GM23338 (cell line): ENCODE results near the gene FRA10AC1. TPM values are rescaled to one million over a fixed set of nuclear protein-coding genes. Genes with fewer than 3 reads are reported as not detected.

Source experiments
- ATAC-seq: fragments of 200-7000 bp; cut with Tn5 transposase; 3 replicates; pipeline ENCODE4 v1.9.1; 2020
- DNase-seq: peaks from one replicate; pipeline ENCODE4 v3.0.0-alpha.2; 2015; ENCODE audit warnings: low spot score
- H2AFZ ChIP-seq: fragments of 200-600 bp; sonication (generic); 2 replicates; pipeline ENCODE4 v1.8.0; 2016; ENCODE audit warnings: antibody characterized with exemption, mild to moderate bottlenecking, moderate library complexity
- H3F3A ChIP-seq: fragments of 200-600 bp; sonication (generic); replicated peaks from 2 replicates; pipeline ENCODE4 v1.8.0; 2017; ENCODE audit warnings: antibody characterized with exemption, mixed run types, low read depth
- H3K27ac ChIP-seq: fragments of 200-600 bp; sonication (generic); 2 replicates; pipeline ENCODE4 v1.6.1; 2016; ENCODE audit warnings: low read depth
- H3K27me3 ChIP-seq: fragments of 200-600 bp; sonication (generic); 2 replicates; pipeline ENCODE4 v1.8.0; 2016; ENCODE audit warnings: mild to moderate bottlenecking, mixed run types, moderate library complexity; ENCODE audit not compliant: insufficient read depth
- H3K36me3 ChIP-seq: fragments of 200-600 bp; sonication (generic); 2 replicates; pipeline ENCODE4 v1.8.0; 2016; ENCODE audit warnings: mild to moderate bottlenecking; ENCODE audit not compliant: insufficient read depth
- H3K4me1 ChIP-seq: fragments of 200-600 bp; sonication (generic); 2 replicates; pipeline ENCODE4 v1.8.0; 2016; ENCODE audit warnings: mild to moderate bottlenecking, moderate library complexity; ENCODE audit not compliant: insufficient read depth
- H3K4me2 ChIP-seq: fragments of 200-600 bp; sonication (generic); 2 replicates; pipeline ENCODE4 v1.7.1; 2017; ENCODE audit warnings: mixed run types
- H3K4me3 ChIP-seq: fragments of 200-600 bp; sonication (generic); 2 replicates; pipeline ENCODE4 v1.6.1; 2016; ENCODE audit warnings: mixed run types
- H3K79me2 ChIP-seq: fragments of 200-600 bp; sonication (generic); replicated peaks from 2 replicates; pipeline ENCODE4 v1.8.0; 2017; ENCODE audit warnings: mild to moderate bottlenecking; ENCODE audit not compliant: insufficient read depth
- H3K9me2 ChIP-seq: fragments of 200-600 bp; sonication (generic); 2 replicates; pipeline ENCODE4 v1.8.0; 2017; ENCODE audit not compliant: insufficient read depth
- H4K20me1 ChIP-seq: fragments of 200-600 bp; sonication (generic); replicated peaks from 2 replicates; pipeline ENCODE4 v1.8.0; 2017; ENCODE audit warnings: mild to moderate bottlenecking; ENCODE audit not compliant: insufficient read depth
- H3K27ac Mint-ChIP-seq: 2 replicates; pipeline ENCODE4 v1.8.0; 2020; ENCODE audit warnings: inconsistent platforms, mild to moderate bottlenecking, moderate library complexity, mixed read lengths
- H3K27me3 Mint-ChIP-seq: 3 replicates; pipeline ENCODE4 v1.8.0; 2022; ENCODE audit warnings: low read depth, mild to moderate bottlenecking, moderate library complexity, mixed read lengths, inconsistent platforms; ENCODE audit not compliant: insufficient read depth, poor library complexity
- H3K36me3 Mint-ChIP-seq: 3 replicates; pipeline ENCODE4 v1.8.0; 2021; ENCODE audit warnings: low read depth, mild to moderate bottlenecking, inconsistent platforms, moderate library complexity, mixed read lengths
- H3K4me1 Mint-ChIP-seq: 3 replicates; pipeline ENCODE4 v1.8.0; 2020; ENCODE audit warnings: mild to moderate bottlenecking, inconsistent platforms, mixed read lengths
- H3K4me3 Mint-ChIP-seq: 3 replicates; pipeline ENCODE4 v1.8.0; 2021; ENCODE audit warnings: moderate library complexity, mild to moderate bottlenecking, inconsistent platforms, mixed read lengths
- H3K9me3 Mint-ChIP-seq: 3 replicates; pipeline ENCODE4 v1.8.0; 2020; ENCODE audit warnings: moderate library complexity, mild to moderate bottlenecking, inconsistent platforms, mixed read lengths
- CREB1 ChIP-seq: fragments of 250-450 bp; sonication (Bioruptor Pico); IDR thresholded peaks from 2 replicates; pipeline ENCODE4 v1.5.0; 2020; ENCODE audit warnings: low read depth, mild to moderate bottlenecking, moderate library complexity
- EZH2 ChIP-seq: fragments of 200-600 bp; sonication (generic); IDR thresholded peaks from one replicate; pipeline ENCODE4 v1.8.0; 2017; ENCODE audit warnings: antibody characterized with exemption, mild to moderate bottlenecking, low read depth; ENCODE audit not compliant: unreplicated experiment
- EZH2phosphoT487 ChIP-seq: fragments of 200-600 bp; sonication (generic); IDR thresholded peaks from one replicate; pipeline ENCODE4 v1.8.1; 2018; ENCODE audit warnings: antibody characterized with exemption; ENCODE audit not compliant: unreplicated experiment
- JUNB ChIP-seq: IDR thresholded peaks from one replicate; pipeline ENCODE4 v1.6.1; 2016; ENCODE audit warnings: antibody characterized with exemption; ENCODE audit not compliant: unreplicated experiment
- NANOG ChIP-seq: IDR thresholded peaks from 2 replicates; pipeline ENCODE4 v1.6.1; 2016; ENCODE audit warnings: antibody characterized with exemption, borderline replicate concordance
- POLR2AphosphoS5 ChIP-seq: IDR thresholded peaks from 2 replicates; pipeline ENCODE4 v1.6.1; 2016; ENCODE audit warnings: antibody characterized with exemption, low read depth
- STAT1 ChIP-seq: IDR thresholded peaks from one replicate; pipeline ENCODE4 v1.6.1; 2016; ENCODE audit warnings: antibody characterized with exemption; ENCODE audit not compliant: unreplicated experiment
- ZNF114 ChIP-seq: fragments of 250-450 bp; sonication (Bioruptor Pico); IDR thresholded peaks from 2 replicates; pipeline ENCODE4 v1.5.0; 2020; ENCODE audit warnings: mild to moderate bottlenecking, moderate library complexity
- ZNF331 ChIP-seq: fragments of 250-450 bp; sonication (Bioruptor Pico); IDR thresholded peaks from 2 replicates; pipeline ENCODE4 v1.5.0; 2020; ENCODE audit warnings: low read depth, mild to moderate bottlenecking, moderate library complexity
- polyA plus RNA-seq: library from polyadenylated mRNA; unstranded; fragments of >200 nt; fragmentation: Nextera tagmentation; extraction: Ambion mirVana; gene quantifications from 2 replicates; pipeline ENCODE4 v1.2.1, GENCODE V29; 2016
- total RNA-seq: library from RNA; depleted of rRNA; stranded (reverse); fragments of >200 nt; shearing (Covaris generic); gene quantifications from 2 replicates; pipeline ENCODE4 v1.2.3, GENCODE V29; 2014
- TF ChIP-seq, protein P1 (sequence below): IDR thresholded peaks from one replicate; pipeline ENCODE4 v1.6.1; 2018; ENCODE audit warnings: antibody characterized with exemption; ENCODE audit not compliant: unreplicated experiment
- TF ChIP-seq, protein P2 (sequence below): fragments of 250-450 bp; sonication (Bioruptor Pico); IDR thresholded peaks from 2 replicates; pipeline ENCODE4 v1.5.0; 2020; ENCODE audit warnings: mild to moderate bottlenecking, moderate library complexity
- TF ChIP-seq, protein P3 (sequence below), 2 experiments: fragments of 200-600 bp in 1 of 2; sonication (generic) in 1 of 2; conservative IDR thresholded peaks; 2 replicates each; pipeline versions ENCODE4 v1.5.1 to v1.6.1; 2016 to 2017; ENCODE audit warnings: antibody characterized with exemption in 2 of 2, low read depth in 2 of 2, mild to moderate bottlenecking in 2 of 2, moderate library complexity in 1 of 2
- TF ChIP-seq, protein P4 (sequence below): IDR thresholded peaks from 2 replicates; pipeline ENCODE4 v1.6.1; 2016; ENCODE audit warnings: antibody characterized with exemption

Gene FRA10AC1
- total and polyA plus RNA-seq, 2 experiments from 2014 or later = 35.4 to 51.5 TPM

DNA sequence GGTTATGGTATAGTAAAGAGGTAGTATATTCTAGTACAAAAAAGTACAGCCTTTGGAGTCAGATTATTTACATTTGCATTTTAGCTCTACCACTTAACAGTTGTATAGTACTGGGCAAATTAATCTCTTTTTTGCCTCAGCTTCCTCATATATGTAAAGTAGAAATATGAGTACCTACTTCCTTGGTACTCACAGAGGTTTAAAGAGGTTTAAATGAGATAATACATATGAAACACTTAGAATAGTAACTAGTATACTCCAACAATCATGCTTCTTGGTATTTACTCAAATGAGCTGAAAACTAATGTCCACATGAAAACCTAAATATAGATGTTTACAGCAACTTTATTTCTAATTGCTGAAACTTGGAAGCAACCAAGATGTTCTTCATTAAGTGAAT, 14.7 kb downstream of the FRA10AC1 start:
- Histone ChIP-seq H3K9me2 (no peaks in the 10 kb centered on the region), H3K27me3 (no peaks in the 10 kb centered on the region), H4K20me1 (no peaks in the 10 kb centered on the region), H3K79me2 (no peaks in the 10 kb centered on the region), H3K4me1 (peaks cover 14% of the 10 kb centered on the region), H3K27ac (no peak overlapping the region), H3K4me3 (no peak overlapping the region), H3K4me2 (no peak overlapping the region), H3F3A (no peaks in the 10 kb centered on the region), H3K36me3 (peaks cover 15% of the 10 kb centered on the region; the same call in 1 of the 2 replicates), H2AFZ (no peak overlapping the region)
- H3K9me3 Mint-ChIP-seq = no peaks in the 10 kb centered on the region
- H3K4me3 Mint-ChIP-seq = no peak overlapping the region
- peaks cover 3% of the 10 kb centered on the region; the same call in 2 of the 3 replicates for H3K36me3 Mint-ChIP-seq
- no peak overlapping the region for H3K27ac Mint-ChIP-seq
- TF ChIP-seq ZNF331 (CRISPR knock-in tag) (no peak), STAT1 (no peak), EZH2phosphoT487 (no peak), NANOG (no peak), CREB1 (CRISPR knock-in tag) (no peak), POLR2AphosphoS5 (no peak), JUNB (no peak), ZNF114 (CRISPR knock-in tag) (no peak), EZH2 (no peak)
- TF ChIP-seq, protein P1, sequence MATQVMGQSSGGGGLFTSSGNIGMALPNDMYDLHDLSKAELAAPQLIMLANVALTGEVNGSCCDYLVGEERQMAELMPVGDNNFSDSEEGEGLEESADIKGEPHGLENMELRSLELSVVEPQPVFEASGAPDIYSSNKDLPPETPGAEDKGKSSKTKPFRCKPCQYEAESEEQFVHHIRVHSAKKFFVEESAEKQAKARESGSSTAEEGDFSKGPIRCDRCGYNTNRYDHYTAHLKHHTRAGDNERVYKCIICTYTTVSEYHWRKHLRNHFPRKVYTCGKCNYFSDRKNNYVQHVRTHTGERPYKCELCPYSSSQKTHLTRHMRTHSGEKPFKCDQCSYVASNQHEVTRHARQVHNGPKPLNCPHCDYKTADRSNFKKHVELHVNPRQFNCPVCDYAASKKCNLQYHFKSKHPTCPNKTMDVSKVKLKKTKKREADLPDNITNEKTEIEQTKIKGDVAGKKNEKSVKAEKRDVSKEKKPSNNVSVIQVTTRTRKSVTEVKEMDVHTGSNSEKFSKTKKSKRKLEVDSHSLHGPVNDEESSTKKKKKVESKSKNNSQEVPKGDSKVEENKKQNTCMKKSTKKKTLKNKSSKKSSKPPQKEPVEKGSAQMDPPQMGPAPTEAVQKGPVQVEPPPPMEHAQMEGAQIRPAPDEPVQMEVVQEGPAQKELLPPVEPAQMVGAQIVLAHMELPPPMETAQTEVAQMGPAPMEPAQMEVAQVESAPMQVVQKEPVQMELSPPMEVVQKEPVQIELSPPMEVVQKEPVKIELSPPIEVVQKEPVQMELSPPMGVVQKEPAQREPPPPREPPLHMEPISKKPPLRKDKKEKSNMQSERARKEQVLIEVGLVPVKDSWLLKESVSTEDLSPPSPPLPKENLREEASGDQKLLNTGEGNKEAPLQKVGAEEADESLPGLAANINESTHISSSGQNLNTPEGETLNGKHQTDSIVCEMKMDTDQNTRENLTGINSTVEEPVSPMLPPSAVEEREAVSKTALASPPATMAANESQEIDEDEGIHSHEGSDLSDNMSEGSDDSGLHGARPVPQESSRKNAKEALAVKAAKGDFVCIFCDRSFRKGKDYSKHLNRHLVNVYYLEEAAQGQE = no peak
- TF ChIP-seq, protein P2, sequence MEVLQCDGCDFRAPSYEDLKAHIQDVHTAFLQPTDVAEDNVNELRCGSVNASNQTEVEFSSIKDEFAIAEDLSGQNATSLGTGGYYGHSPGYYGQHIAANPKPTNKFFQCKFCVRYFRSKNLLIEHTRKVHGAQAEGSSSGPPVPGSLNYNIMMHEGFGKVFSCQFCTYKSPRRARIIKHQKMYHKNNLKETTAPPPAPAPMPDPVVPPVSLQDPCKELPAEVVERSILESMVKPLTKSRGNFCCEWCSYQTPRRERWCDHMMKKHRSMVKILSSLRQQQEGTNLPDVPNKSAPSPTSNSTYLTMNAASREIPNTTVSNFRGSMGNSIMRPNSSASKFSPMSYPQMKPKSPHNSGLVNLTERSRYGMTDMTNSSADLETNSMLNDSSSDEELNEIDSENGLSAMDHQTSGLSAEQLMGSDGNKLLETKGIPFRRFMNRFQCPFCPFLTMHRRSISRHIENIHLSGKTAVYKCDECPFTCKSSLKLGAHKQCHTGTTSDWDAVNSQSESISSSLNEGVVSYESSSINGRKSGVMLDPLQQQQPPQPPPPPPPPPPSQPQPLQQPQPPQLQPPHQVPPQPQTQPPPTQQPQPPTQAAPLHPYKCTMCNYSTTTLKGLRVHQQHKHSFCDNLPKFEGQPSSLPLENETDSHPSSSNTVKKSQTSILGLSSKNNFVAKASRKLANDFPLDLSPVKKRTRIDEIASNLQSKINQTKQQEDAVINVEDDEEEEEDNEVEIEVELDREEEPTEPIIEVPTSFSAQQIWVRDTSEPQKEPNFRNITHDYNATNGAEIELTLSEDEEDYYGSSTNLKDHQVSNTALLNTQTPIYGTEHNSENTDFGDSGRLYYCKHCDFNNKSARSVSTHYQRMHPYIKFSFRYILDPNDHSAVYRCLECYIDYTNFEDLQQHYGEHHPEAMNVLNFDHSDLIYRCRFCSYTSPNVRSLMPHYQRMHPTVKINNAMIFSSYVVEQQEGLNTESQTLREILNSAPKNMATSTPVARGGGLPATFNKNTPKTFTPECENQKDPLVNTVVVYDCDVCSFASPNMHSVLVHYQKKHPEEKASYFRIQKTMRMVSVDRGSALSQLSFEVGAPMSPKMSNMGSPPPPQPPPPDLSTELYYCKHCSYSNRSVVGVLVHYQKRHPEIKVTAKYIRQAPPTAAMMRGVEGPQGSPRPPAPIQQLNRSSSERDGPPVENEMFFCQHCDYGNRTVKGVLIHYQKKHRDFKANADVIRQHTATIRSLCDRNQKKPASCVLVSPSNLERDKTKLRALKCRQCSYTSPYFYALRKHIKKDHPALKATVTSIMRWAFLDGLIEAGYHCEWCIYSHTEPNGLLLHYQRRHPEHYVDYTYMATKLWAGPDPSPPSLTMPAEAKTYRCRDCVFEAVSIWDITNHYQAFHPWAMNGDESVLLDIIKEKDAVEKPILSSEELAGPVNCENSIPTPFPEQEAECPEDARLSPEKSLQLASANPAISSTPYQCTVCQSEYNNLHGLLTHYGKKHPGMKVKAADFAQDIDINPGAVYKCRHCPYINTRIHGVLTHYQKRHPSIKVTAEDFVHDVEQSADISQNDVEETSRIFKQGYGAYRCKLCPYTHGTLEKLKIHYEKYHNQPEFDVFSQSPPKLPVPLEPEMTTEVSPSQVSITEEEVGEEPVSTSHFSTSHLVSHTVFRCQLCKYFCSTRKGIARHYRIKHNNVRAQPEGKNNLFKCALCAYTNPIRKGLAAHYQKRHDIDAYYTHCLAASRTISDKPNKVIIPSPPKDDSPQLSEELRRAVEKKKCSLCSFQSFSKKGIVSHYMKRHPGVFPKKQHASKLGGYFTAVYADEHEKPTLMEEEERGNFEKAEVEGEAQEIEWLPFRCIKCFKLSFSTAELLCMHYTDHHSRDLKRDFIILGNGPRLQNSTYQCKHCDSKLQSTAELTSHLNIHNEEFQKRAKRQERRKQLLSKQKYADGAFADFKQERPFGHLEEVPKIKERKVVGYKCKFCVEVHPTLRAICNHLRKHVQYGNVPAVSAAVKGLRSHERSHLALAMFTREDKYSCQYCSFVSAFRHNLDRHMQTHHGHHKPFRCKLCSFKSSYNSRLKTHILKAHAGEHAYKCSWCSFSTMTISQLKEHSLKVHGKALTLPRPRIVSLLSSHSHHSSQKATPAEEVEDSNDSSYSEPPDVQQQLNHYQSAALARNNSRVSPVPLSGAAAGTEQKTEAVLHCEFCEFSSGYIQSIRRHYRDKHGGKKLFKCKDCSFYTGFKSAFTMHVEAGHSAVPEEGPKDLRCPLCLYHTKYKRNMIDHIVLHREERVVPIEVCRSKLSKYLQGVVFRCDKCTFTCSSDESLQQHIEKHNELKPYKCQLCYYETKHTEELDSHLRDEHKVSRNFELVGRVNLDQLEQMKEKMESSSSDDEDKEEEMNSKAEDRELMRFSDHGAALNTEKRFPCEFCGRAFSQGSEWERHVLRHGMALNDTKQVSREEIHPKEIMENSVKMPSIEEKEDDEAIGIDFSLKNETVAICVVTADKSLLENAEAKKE (CRISPR knock-in tag) = no peak
- TF ChIP-seq, protein P3, sequence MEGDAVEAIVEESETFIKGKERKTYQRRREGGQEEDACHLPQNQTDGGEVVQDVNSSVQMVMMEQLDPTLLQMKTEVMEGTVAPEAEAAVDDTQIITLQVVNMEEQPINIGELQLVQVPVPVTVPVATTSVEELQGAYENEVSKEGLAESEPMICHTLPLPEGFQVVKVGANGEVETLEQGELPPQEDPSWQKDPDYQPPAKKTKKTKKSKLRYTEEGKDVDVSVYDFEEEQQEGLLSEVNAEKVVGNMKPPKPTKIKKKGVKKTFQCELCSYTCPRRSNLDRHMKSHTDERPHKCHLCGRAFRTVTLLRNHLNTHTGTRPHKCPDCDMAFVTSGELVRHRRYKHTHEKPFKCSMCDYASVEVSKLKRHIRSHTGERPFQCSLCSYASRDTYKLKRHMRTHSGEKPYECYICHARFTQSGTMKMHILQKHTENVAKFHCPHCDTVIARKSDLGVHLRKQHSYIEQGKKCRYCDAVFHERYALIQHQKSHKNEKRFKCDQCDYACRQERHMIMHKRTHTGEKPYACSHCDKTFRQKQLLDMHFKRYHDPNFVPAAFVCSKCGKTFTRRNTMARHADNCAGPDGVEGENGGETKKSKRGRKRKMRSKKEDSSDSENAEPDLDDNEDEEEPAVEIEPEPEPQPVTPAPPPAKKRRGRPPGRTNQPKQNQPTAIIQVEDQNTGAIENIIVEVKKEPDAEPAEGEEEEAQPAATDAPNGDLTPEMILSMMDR (conservative IDR thresholded peaks at IDR 0.05; ENCODE audit: low read depth in 2 of 2) = no peak
- TF ChIP-seq, protein P4, sequence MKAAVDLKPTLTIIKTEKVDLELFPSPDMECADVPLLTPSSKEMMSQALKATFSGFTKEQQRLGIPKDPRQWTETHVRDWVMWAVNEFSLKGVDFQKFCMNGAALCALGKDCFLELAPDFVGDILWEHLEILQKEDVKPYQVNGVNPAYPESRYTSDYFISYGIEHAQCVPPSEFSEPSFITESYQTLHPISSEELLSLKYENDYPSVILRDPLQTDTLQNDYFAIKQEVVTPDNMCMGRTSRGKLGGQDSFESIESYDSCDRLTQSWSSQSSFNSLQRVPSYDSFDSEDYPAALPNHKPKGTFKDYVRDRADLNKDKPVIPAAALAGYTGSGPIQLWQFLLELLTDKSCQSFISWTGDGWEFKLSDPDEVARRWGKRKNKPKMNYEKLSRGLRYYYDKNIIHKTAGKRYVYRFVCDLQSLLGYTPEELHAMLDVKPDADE = no peak
- H3K4me1 Mint-ChIP-seq = peaks cover 10% of the 10 kb centered on the region; the same call in 2 of the 3 replicates
- H3K27me3 Mint-ChIP-seq = no peaks in the 10 kb centered on the region
- ATAC-seq = no peak
- DNase-seq = no peak
